Liver (tissue), 3 donors: ENCODE measurements around the gene GATC.

Experiments
- GABPA ChIP-seq, 2 donors: IDR thresholded peaks in 1 of 2; conservative IDR thresholded peaks in 1 of 2; 2 replicates each; pipeline ENCODE4 v1.6.1; 2016; ENCODE audit warnings: antibody characterized with exemption in 2 of 2, mild to moderate bottlenecking in 1 of 2, moderate library complexity in 1 of 2
- HNF4A ChIP-seq, 2 donors: conservative IDR thresholded peaks; 2 replicates each; pipeline ENCODE4 v1.6.1; 2016; ENCODE audit warnings: antibody characterized with exemption in 2 of 2, mild to moderate bottlenecking in 2 of 2
- NR2F2 ChIP-seq: IDR thresholded peaks from 2 replicates; pipeline ENCODE4 v1.6.1; 2016; ENCODE audit warnings: antibody characterized with exemption
- RAD21 ChIP-seq, 2 donors: IDR thresholded peaks; 2 replicates each; pipeline ENCODE4 v1.6.1; 2016; ENCODE audit warnings: antibody characterized with exemption in 2 of 2, mild to moderate bottlenecking in 2 of 2
- TF ChIP-seq, protein P1 (sequence below): fragments of 150-350 bp; IDR thresholded peaks from 2 replicates; pipeline ENCODE4 v1.5.1; 2017; ENCODE audit warnings: improper control_type of control experiment, low read depth, low read length; ENCODE audit not compliant: missing input control
- TF ChIP-seq, protein P2 (sequence below): IDR thresholded peaks from 2 replicates; pipeline ENCODE4 v1.6.1; 2016; ENCODE audit warnings: antibody characterized with exemption
- donor health status: healthy.
- donor health status: healthy.

DNA sequence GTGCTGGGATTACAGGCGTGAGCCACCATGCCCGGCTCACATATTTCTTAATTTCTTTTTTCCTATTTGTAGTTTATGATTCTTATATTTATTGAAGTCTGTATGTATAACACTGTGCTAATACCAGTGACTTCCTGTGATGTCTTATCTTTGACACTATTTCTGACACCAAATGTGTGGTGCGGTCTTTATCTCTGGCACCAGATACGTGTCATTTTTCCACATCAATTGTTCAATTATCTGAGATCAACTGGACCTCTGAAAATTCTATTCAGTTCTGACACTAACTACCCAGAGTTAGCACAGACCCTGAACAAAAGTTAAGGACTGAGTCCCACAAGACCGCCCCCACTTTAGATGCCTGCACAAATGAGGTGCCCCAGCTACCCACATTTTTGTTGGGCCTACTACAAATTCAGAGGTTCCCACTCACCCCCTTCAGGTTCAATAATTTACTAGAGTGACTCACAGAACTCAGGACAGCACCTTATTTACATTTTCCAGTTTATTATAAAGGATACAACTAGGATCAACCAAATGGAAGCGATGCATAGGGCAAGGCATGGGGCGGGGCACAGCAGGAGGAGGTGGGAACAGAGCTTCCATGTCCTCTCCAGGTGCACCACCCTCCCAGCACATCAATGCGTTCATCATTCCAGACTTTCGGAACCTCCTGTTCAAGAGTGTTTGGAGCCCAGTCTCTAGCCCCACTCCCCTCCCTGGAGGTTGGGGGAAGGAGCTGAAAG is 35.0 kb downstream of the GATC start:
- TF ChIP-seq, protein P1, sequence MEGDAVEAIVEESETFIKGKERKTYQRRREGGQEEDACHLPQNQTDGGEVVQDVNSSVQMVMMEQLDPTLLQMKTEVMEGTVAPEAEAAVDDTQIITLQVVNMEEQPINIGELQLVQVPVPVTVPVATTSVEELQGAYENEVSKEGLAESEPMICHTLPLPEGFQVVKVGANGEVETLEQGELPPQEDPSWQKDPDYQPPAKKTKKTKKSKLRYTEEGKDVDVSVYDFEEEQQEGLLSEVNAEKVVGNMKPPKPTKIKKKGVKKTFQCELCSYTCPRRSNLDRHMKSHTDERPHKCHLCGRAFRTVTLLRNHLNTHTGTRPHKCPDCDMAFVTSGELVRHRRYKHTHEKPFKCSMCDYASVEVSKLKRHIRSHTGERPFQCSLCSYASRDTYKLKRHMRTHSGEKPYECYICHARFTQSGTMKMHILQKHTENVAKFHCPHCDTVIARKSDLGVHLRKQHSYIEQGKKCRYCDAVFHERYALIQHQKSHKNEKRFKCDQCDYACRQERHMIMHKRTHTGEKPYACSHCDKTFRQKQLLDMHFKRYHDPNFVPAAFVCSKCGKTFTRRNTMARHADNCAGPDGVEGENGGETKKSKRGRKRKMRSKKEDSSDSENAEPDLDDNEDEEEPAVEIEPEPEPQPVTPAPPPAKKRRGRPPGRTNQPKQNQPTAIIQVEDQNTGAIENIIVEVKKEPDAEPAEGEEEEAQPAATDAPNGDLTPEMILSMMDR, result no peak
- TF ChIP-seq RAD21 (IDR thresholded peaks at IDR 0.05) (no peak), GABPA (IDR thresholded peaks at IDR 0.05 in 1 of 2, conservative IDR thresholded peaks at IDR 0.05 in 1 of 2) (no peak), HNF4A (conservative IDR thresholded peaks at IDR 0.05) (no peak), NR2F2 (no peak)
- TF ChIP-seq, protein P2, sequence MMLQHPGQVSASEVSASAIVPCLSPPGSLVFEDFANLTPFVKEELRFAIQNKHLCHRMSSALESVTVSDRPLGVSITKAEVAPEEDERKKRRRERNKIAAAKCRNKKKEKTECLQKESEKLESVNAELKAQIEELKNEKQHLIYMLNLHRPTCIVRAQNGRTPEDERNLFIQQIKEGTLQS, result no peak
